Bone marrow (tissue), 2 donors: Measurements from ENCODE around the gene FAM83F.
"Not testable (repeated sequence)": the region's sequence is repeated elsewhere in the genome, so short reads cannot be mapped to it uniquely, and the experiment has no call there.

ENCODE experiments used
- DNase-seq, 2 donors: peaks; one replicate each; lab custom pipeline; 2025; lab: John Stamatoyannopoulos, UW

Gene FAM83F

GRCh38 chr22:40015358-40015976, 20.7 kb downstream of the FAM83F start:
- DNase-seq: no peak

DNA sequence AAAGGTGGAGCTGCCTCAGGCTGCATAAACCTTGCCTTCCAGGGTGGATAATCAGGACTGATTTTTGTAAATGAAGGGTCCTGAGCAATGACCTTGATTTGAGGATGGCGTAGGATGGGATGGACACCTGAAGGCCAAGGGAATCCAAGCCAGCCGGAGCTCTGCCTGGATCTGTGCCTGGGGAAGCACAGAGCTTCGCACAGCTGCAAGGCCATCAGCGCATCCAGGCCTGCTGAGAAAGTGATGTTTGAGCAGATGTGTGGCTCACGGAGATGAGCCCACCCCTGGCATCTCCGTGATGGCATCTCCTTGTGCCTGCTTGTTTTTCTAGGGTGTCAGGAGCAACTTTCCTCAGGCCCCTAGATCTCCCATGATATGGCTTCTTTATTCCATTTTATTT, 23.3 kb downstream of the FAM83F start:
- no peak for DNase-seq

GRCh38 chr22:40019100-40019499, 24.3 kb downstream of the FAM83F start:
- no peak for DNase-seq

DNA sequence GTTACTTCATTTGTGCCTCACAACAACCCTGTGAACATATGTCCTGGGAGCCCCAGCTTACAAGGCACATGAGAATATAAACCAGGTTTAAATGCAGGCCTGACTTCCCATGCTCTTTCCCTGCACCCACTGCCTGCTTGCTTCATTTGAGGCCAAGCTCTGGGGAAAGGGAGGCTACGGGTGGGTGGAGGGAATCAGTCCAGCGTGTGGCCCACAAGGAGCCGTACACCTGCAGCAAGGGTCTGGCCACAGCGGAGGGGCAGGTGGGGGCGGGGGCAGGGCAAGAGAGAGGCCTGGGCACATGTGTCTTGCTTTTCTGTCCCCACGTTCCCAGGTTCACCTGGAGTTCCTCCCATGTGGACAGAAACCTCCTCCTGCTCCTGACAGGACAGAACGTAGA, 26.2 kb downstream of the FAM83F start:
- DNase-seq: no peak

GRCh38 chr22:40021401-40022000, 26.7 kb downstream of the FAM83F start:
- no peak for DNase-seq

- DNase-seq: no peak
Measured at GRCh38 chr22:40022536-40023240, 27.9 kb downstream of the FAM83F start.

- DNase-seq: no peak
Measured at GRCh38 chr22:40023341-40023841, 28.6 kb downstream of the FAM83F start.

DNA sequence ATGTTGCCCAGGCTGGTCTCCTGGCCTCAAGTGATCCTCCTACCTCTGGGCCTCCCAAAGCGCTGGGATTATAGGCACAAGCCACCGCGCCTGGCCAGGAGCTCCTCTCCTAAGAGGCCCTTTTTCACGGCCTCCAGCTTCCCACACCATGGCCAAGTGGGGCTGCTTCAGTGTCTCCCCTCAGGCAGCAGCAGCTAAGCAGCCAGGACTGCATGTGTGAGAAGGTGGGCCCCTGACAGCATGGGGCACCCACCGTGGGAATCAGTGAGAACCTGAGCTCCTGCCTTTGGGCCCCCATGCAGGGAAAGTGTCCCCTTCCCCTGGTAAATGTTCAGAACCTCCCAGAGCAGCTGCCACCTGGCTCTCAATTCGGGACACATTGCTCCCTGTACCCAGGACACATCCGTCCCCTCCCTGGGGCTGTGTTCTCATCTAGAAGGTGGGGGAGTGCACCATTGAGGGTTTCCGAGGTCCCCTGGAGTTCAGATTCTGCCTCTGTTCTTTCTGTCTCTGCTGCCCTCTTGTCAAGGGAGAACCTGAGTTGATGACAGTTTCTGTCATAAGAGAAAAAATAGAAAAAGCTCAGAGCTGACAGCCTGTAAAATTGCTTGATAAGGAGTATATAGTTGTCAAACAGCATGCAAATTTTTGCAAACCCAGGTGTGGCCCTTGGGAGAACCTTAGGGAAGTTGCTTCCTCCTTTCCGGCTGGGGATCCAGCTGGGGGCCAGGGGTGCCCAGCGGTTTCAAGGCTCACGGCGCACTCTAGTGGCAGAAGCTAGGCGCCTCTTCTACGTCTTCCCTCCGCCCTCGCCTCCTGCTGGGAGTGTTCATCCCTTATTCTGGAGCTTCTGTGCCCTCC, 29.7 kb downstream of the FAM83F start:
- DNase-seq: peak; percentile 6 to 36

- not testable (repeated sequence) for DNase-seq
Measured at GRCh38 chr22:40025062-40025379, 30.3 kb downstream of the FAM83F start.

GRCh38 chr22:40025856-40026255, 31.1 kb downstream of the FAM83F start:
- DNase-seq: no peak

DNA sequence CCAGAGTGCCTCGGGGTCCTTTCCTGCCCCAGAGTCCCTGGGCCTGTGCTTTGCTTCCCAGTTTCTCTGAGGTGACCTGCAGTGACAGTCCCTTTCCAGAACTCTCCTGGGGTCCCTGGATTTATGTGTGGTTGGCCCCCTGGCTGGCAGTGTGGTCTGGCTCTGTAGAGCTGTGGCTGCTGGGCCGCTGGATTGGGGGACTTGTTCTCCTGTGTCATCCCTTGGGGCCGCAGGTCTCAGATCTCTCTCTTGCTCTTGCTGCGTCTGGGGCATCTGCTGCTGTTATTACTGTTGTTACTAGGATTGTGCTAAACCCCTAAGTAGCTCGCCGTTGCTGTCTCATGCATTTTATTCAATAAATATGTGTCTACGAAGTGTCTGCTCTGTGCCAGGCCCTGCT, 31.9 kb downstream of the FAM83F start:
- DNase-seq: no peak

- no peak for DNase-seq
Measured at GRCh38 chr22:40027191-40028097, 32.7 kb downstream of the FAM83F start.

GRCh38 chr22:40028098-40028425, 33.3 kb downstream of the FAM83F start:
- DNase-seq: no peak

- DNase-seq: no peak
Measured at GRCh38 chr22:40029189-40029890, 34.6 kb downstream of the FAM83F start.

- no peak for DNase-seq
Measured at GRCh38 chr22:40030026-40030757, 35.4 kb downstream of the FAM83F start.

- no peak for DNase-seq
Measured at GRCh38 chr22:40030758-40031095, 36.0 kb downstream of the FAM83F start.

- no peak for DNase-seq
Measured at GRCh38 chr22:40031766-40032470, 37.2 kb downstream of the FAM83F start.

DNA sequence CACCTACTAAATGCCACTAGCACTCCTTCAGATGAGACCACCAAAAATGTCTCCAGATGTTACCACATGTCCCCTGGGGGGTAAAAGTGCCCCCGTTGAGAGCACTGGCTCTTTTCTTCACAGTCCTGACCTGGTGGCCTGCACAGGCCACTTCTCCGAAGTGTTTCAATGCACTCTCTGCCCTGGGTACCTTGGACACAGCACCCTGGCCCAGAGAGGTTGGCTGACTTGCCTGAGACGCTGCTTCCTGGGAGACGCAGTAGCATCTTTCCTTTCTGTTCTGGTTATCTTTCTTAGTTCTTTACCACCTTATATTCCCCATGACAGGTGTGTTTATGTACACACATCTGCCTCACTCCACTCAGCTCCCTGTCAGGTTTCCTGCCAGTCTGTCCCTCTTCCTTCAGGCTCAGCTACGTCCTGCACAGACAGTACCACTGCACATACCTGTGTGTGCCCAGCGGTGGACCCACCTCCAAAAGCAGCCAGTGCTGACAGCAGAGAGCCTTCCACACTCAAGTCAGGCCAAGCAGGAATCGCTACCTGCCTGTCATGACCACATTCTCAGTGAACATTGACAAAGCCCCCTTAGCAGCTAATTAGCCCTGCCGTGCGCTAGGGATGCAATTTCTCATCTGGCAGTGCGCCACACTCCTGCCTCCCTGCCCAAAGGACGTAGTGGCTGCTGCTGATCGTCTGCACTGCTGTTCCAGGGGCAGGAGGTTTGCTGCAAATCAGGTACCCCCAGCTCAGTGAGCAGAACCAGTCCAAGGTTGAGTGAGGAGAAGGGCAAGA, 39.0 kb downstream of the FAM83F start:
- no peak for DNase-seq

DNA sequence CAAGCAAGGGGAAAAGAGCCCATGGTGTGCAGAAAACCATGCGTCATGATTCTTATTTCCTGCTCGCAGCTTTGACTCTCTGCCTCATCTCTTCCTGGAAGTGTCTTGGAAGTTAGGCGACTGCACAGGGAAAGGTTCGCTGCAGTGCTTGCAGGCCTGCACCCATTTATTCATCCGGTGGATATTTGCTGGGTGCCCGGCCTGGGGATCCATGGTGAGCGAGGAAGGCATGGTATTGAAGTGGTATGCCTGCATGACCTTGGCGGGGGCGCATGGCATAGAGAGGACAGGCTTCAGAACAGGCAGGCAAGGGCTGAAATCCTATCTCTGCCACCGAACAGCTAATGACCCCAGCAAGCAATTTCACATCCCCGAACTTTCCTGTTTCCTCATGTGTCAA, 40.6 kb downstream of the FAM83F start:
- no peak for DNase-seq
